DMS79 treated with DMSO at 0.1 percent for 48 hours (cell line): ENCODE data around the gene ATP5PB.

Experiments used
- DNase-seq: peaks from one replicate; lab custom pipeline; 2025; lab: John Stamatoyannopoulos, UW

Gene ATP5PB

GRCh38 chr1:111476214-111476613 lies 26.9 kb downstream of the ATP5PB start:
- DNase-seq = no peak

- DNase-seq = no peak
Observed at GRCh38 chr1:111476761-111477309, 27.6 kb downstream of the ATP5PB start.

GRCh38 chr1:111480674-111481073 lies 31.4 kb downstream of the ATP5PB start:
- DNase-seq = no peak

- DNase-seq = peak; percentile 52
Observed at GRCh38 chr1:111481387-111482221, 32.3 kb downstream of the ATP5PB start.

GRCh38 chr1:111483166-111483565 lies 33.9 kb downstream of the ATP5PB start:
- no peak for DNase-seq

GRCh38 chr1:111483876-111484275 lies 34.6 kb downstream of the ATP5PB start:
- no peak for DNase-seq

GRCh38 chr1:111484391-111485026 lies 35.2 kb downstream of the ATP5PB start:
- DNase-seq = no peak

GRCh38 chr1:111486431-111486830 lies 37.2 kb downstream of the ATP5PB start:
- DNase-seq = no peak

- no peak for DNase-seq
Observed at GRCh38 chr1:111487133-111487532, 37.9 kb downstream of the ATP5PB start.

- DNase-seq = no peak
Observed at GRCh38 chr1:111488669-111489068, 39.4 kb downstream of the ATP5PB start.

GRCh38 chr1:111489604-111490003 lies 40.3 kb downstream of the ATP5PB start:
- DNase-seq = no peak

GRCh38 chr1:111490220-111490619 lies 41.0 kb downstream of the ATP5PB start:
- no peak for DNase-seq

- no peak for DNase-seq
Observed at GRCh38 chr1:111491070-111491469, 41.8 kb downstream of the ATP5PB start.

- no peak for DNase-seq
Observed at GRCh38 chr1:111496398-111496797, 47.1 kb downstream of the ATP5PB start.

GRCh38 chr1:111497592-111497991 lies 48.3 kb downstream of the ATP5PB start:
- DNase-seq = no peak

GRCh38 chr1:111499026-111499785 lies 49.9 kb downstream of the ATP5PB start:
- no peak for DNase-seq

GRCh38 chr1:111501645-111502044 lies 52.4 kb downstream of the ATP5PB start:
- DNase-seq = no peak

GRCh38 chr1:111503585-111504060 lies 54.4 kb downstream of the ATP5PB start, which contains the start of the genes ADORA3 and TMIGD3:
TSS of gene ADORA3 (minus strand) at chr1:111503633. CDS start at chr1:111503354, 279 bp downstream.
TSS of gene TMIGD3 (minus strand) at chr1:111503633. CDS start at chr1:111503354, 279 bp downstream.
- no peak for DNase-seq

GRCh38 chr1:111504097-111504496 lies 54.8 kb downstream of the ATP5PB start:
- DNase-seq = no peak

GRCh38 chr1:111505641-111506119 lies 56.4 kb downstream of the ATP5PB start:
- no peak for DNase-seq

GRCh38 chr1:111506561-111506960 lies 57.3 kb downstream of the ATP5PB start:
- no peak for DNase-seq
